Adipocyte (in vitro differentiated cells): Measurements from ENCODE around the gene TMEM132C.

Experiments
- DNase-seq: peaks from one replicate; pipeline ENCODE4 v3.0.0-alpha.2; 2015; ENCODE audit warnings: low read depth
- H3K27me3 ChIP-seq: replicated peaks from 2 replicates; pipeline ENCODE4 v1.7.0; 2013; ENCODE audit warnings: mild to moderate bottlenecking, low read length, moderate library complexity; ENCODE audit not compliant: control insufficient read depth, insufficient read depth
- H3K36me3 ChIP-seq: 2 replicates; pipeline ENCODE4 v1.7.0; 2013; ENCODE audit warnings: low read length, mild to moderate bottlenecking, moderate library complexity; ENCODE audit not compliant: control insufficient read depth, insufficient read depth, severe bottlenecking
- H3K4me1 ChIP-seq: 2 replicates; pipeline ENCODE4 v1.7.0; 2013; ENCODE audit warnings: mild to moderate bottlenecking, low read length, moderate library complexity; ENCODE audit not compliant: control insufficient read depth, insufficient read depth
- H3K4me3 ChIP-seq: 2 replicates; pipeline ENCODE4 v1.7.0; 2013; ENCODE audit warnings: mild to moderate bottlenecking, low read length, moderate library complexity
- H3K9ac ChIP-seq: 2 replicates; pipeline ENCODE4 v1.7.0; 2013; ENCODE audit warnings: mild to moderate bottlenecking, low read length, moderate library complexity
- H3K9me3 ChIP-seq: 2 replicates; pipeline ENCODE4 v1.7.0; 2013; ENCODE audit warnings: mild to moderate bottlenecking, low read length, moderate library complexity; ENCODE audit not compliant: control insufficient read depth

The TMEM132C gene

GRCh38 chr12:128727461-128727860 lies 460.5 kb downstream of the TMEM132C start:
- Histone ChIP-seq H3K4me1 (no peaks in the 10 kb centered on the region), H3K4me3 (no peak overlapping the region), H3K27me3 (peaks cover 3% of the 10 kb centered on the region), H3K9me3 (no peaks in the 10 kb centered on the region), H3K9ac (no peak overlapping the region), H3K36me3 (no peaks in the 10 kb centered on the region)
- no peak for DNase-seq

DNA sequence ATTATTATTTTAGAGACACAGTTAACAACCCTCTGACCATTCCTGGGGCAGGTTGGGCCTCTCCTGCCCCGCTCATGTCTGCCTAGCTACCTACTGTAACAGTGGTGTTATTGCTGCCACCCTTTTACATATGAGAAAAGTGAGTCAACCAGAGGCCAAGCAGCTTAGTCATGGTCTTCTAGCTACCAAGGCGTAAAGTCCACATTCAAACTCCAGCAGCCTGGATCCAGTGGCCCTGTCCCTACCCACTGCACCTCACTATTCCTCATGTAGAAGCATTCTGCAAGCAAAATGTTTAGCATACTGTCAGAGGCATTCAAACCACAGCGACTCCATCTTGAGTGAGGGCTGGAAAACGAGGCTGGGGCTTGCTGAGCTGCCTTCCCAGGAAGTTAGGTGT lies 461.0 kb downstream of the TMEM132C start:
- H3K9ac ChIP-seq = no peak overlapping the region
- DNase-seq = no peak
- H3K4me3 ChIP-seq = no peak overlapping the region
- peaks cover 5% of the 10 kb centered on the region for H3K27me3 ChIP-seq
- H3K9me3 ChIP-seq = no peaks in the 10 kb centered on the region
- H3K4me1 ChIP-seq = no peaks in the 10 kb centered on the region
- no peaks in the 10 kb centered on the region for H3K36me3 ChIP-seq

GRCh38 chr12:128729628-128730121 lies 462.7 kb downstream of the TMEM132C start:
- H3K36me3 ChIP-seq = no peaks in the 10 kb centered on the region
- DNase-seq = no peak
- H3K27me3 ChIP-seq = peaks cover 5% of the 10 kb centered on the region
- no peak overlapping the region for H3K4me3 ChIP-seq
- no peaks in the 10 kb centered on the region for H3K4me1 ChIP-seq
- no peak overlapping the region for H3K9ac ChIP-seq
- H3K9me3 ChIP-seq = no peaks in the 10 kb centered on the region

DNA sequence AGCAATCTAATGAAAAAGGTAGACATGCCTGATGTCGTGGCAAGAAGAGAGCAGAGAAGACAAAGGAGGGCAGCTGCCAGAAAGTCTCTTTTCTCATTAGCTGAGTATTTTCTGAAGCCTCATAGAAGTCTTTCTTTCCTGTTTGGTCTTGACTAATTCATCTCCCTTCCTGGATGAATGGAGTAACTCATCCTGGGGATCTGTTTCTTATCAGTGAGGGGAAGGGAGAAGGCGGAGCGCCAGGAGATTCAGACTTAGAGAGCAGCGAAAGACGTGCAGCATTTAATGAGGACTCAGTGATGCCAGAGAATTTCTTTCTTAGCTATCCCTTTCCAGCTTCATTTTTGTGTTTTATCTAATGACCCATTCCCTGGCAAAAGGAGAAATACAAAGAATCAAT lies 467.4 kb downstream of the TMEM132C start:
- no peaks in the 10 kb centered on the region for H3K4me1 ChIP-seq
- DNase-seq = no peak
- H3K4me3 ChIP-seq = no peak overlapping the region
- peaks cover 5% of the 10 kb centered on the region for H3K27me3 ChIP-seq
- H3K9ac ChIP-seq = no peak overlapping the region
- no peaks in the 10 kb centered on the region for H3K36me3 ChIP-seq
- H3K9me3 ChIP-seq = no peaks in the 10 kb centered on the region

GRCh38 chr12:128737292-128737966 lies 470.5 kb downstream of the TMEM132C start:
- Histone ChIP-seq H3K27me3 (peaks cover 2% of the 10 kb centered on the region), H3K4me1 (no peaks in the 10 kb centered on the region), H3K36me3 (no peaks in the 10 kb centered on the region), H3K9me3 (no peaks in the 10 kb centered on the region), H3K9ac (no peak overlapping the region), H3K4me3 (no peak overlapping the region)
- no peak for DNase-seq

DNA sequence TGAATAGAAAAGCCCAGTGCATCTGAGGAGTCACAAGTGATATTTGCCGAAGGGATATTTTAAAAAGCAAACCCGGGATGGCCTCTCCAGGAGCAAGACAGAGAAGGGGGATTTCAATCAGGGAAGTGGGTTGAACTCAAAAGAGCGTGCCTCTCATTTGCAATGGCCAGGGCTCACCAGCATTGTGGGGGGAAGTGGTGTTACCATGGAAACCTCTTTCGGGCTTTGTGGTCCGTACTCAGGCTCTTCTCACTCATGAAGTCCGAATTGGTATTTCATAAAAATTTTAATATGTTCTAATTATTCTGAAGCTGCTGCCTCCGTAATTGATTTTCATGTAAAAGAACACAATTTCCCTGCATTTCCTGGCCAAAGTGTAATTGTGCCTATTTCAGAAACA lies 476.9 kb downstream of the TMEM132C start:
- no peaks in the 10 kb centered on the region for H3K27me3 ChIP-seq
- no peaks in the 10 kb centered on the region for H3K9me3 ChIP-seq
- H3K4me1 ChIP-seq = no peaks in the 10 kb centered on the region
- H3K36me3 ChIP-seq = no peaks in the 10 kb centered on the region
- no peak overlapping the region for H3K9ac ChIP-seq
- H3K4me3 ChIP-seq = no peak overlapping the region
- DNase-seq = no peak

DNA sequence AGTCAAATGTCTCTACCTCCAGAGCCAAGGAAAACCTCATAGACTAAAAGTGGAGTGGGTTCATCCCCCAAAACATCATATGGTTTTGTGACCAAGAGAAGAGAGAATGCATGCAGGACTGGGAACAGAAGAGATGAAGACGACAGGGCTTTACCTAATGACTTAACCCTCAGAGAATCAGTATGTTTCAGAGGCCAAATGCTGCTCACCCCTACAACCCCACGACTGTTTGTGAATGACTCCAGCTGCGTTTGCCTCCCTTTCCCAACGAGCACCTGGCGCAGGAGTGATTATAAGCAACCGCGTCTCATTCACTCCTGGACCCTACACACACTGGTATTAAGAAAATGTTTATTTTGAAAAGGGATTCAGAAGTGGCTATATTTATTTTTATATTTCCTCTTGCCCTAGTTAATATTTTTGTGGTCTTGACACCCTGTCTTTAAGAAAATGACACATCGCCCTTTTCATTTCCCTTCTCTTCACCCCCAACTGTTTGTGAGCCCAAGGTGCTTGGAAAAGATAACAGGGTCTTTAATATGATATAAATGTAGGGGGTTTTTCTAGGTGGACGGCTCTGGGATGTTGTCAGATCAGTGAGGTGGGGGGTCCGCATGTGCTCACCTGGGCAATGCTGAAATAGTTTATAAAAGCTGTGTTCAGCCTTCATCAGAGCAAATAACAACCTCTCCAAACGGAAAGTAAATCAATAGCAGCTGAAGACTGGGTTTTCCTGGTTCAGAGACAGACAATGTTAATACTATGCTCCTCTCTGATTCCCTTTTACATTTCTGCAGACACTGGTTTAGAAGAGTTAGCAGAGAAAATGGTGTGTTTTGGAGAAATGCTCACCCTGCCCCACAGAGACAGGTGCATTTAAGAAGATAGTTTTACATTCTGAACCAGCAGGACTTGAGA lies 479.1 kb downstream of the TMEM132C start:
- Histone ChIP-seq H3K36me3 (no peaks in the 10 kb centered on the region), H3K27me3 (no peaks in the 10 kb centered on the region), H3K4me3 (no peak overlapping the region), H3K9ac (no peak overlapping the region), H3K4me1 (no peaks in the 10 kb centered on the region), H3K9me3 (no peaks in the 10 kb centered on the region)
- no peak for DNase-seq

- no peaks in the 10 kb centered on the region for H3K4me1 ChIP-seq
- H3K9ac ChIP-seq = no peak overlapping the region
- no peaks in the 10 kb centered on the region for H3K9me3 ChIP-seq
- no peak for DNase-seq
- no peaks in the 10 kb centered on the region for H3K36me3 ChIP-seq
- no peaks in the 10 kb centered on the region for H3K27me3 ChIP-seq
- no peak overlapping the region for H3K4me3 ChIP-seq
These were observed 480.5 kb downstream of the TMEM132C start for GRCh38 chr12:128747441-128747840.

- no peaks in the 10 kb centered on the region for H3K4me1 ChIP-seq
- H3K36me3 ChIP-seq = no peaks in the 10 kb centered on the region
- H3K9ac ChIP-seq = no peak overlapping the region
- no peak for DNase-seq
- H3K27me3 ChIP-seq = no peaks in the 10 kb centered on the region
- H3K9me3 ChIP-seq = no peaks in the 10 kb centered on the region
- H3K4me3 ChIP-seq = no peak overlapping the region
These were observed 485.4 kb downstream of the TMEM132C start for GRCh38 chr12:128752386-128752785.

GRCh38 chr12:128753438-128753837 lies 486.5 kb downstream of the TMEM132C start:
- H3K4me1 ChIP-seq = no peaks in the 10 kb centered on the region
- no peak overlapping the region for H3K4me3 ChIP-seq

GRCh38 chr12:128754275-128754674 lies 487.3 kb downstream of the TMEM132C start:
- Histone ChIP-seq H3K27me3 (peaks cover 3% of the 10 kb centered on the region), H3K4me3 (no peak overlapping the region), H3K9me3 (no peaks in the 10 kb centered on the region), H3K4me1 (no peaks in the 10 kb centered on the region), H3K36me3 (no peaks in the 10 kb centered on the region), H3K9ac (no peak overlapping the region)
- no peak for DNase-seq

More at GRCh38 chr12:128753438-128753837, 486.5 kb downstream of the TMEM132C start:
- Histone ChIP-seq H3K9ac (no peak overlapping the region), H3K27me3 (no peaks in the 10 kb centered on the region), H3K9me3 (no peaks in the 10 kb centered on the region), H3K36me3 (no peaks in the 10 kb centered on the region)
- no peak for DNase-seq
